Heart right ventricle (tissue), 16 donors: ENCODE results near the gene DLGAP1. TPM values are rescaled to one million over a fixed set of nuclear protein-coding genes. Genes with fewer than 3 reads are reported as not detected.

ENCODE experiments used
- ATAC-seq, 8 donors: fragments of 200-7000 bp; cut with Tn5 transposase; one replicate each; pipeline ENCODE4 v1.9.1; 2020; ENCODE audit warnings: mild to moderate bottlenecking in 8 of 8, moderate library complexity in 8 of 8, moderate number of reproducible peaks in 1 of 8
- DNase-seq, 2 donors: peaks; one replicate each; pipeline ENCODE4 v3.0.0-alpha.2; 2020
- H3K27ac ChIP-seq, 10 donors: fragments of 200-600 bp; sonication (generic) in 2 of 10; one replicate each; pipeline versions ENCODE4 v1.5.0 to v1.8.0; 2020 to 2022; ENCODE audit warnings: mild to moderate bottlenecking in 3 of 10
- H3K27me3 ChIP-seq, 7 donors: fragments of 200-600 bp; one replicate each; pipeline ENCODE4 v1.8.0; 2021 to 2022; ENCODE audit warnings: mild to moderate bottlenecking in 2 of 7
- H3K36me3 ChIP-seq, 9 donors: fragments of 200-600 bp; sonication (generic) in 1 of 9; one replicate each; pipeline versions ENCODE4 v1.5.0 to v1.8.0; 2020 to 2022; ENCODE audit warnings: mild to moderate bottlenecking in 2 of 9
- H3K4me1 ChIP-seq, 9 donors: fragments of 200-600 bp; sonication (generic) in 1 of 9; one replicate each; pipeline versions ENCODE4 v1.5.0 to v1.8.0; 2020 to 2022; ENCODE audit warnings: mild to moderate bottlenecking in 4 of 9
- H3K4me3 ChIP-seq, 10 donors: fragments of 200-600 bp; sonication (generic) in 2 of 10; one replicate each; pipeline versions ENCODE4 v1.5.0 to v1.8.0; 2020 to 2022; ENCODE audit warnings: mild to moderate bottlenecking in 7 of 10, moderate library complexity in 2 of 10
- H3K9me3 ChIP-seq, 11 donors: fragments of 200-600 bp in 10 of 11; sonication (generic) in 2 of 11; one replicate each; pipeline versions ENCODE4 v1.5.0 to v1.8.0; 2013 to 2022; ENCODE audit warnings: mild to moderate bottlenecking in 2 of 11, control low read depth in 1 of 11, moderate library complexity in 1 of 11
- CTCF ChIP-seq, 9 donors: fragments of 200-600 bp; sonication (generic) in 2 of 9; IDR thresholded peaks; one replicate each; pipeline versions ENCODE4 v1.5.0 to v1.8.0; 2021 to 2022; ENCODE audit warnings: antibody characterized with exemption in 9 of 9, mild to moderate bottlenecking in 5 of 9, moderate library complexity in 1 of 9
- WGBS, 2 donors: extraction: QIAGEN DNeasy Blood & Tissue Kit; methylation state at CpG; one replicate each; pipeline ENCODE4 v1.1.7; 2013; ENCODE audit warnings: inconsistent platforms in 1 of 2; 5-methylcytosine and 5-hydroxymethylcytosine counted together
- intact Hi-C, 10 donors: fragments of 100-400 bp; cut with DNase I; formaldehyde crosslinking; loops; one replicate each; pipeline versions ENCODE4 v1.11.1 to v1.14.2; 2022
- polyA plus RNA-seq, 2 donors: library from polyadenylated mRNA; stranded (reverse); fragments of 200-250 nt; gene quantifications; one replicate each; pipeline ENCODE4 v1.2.3, GENCODE V29; 2013
- total RNA-seq, 10 donors: library from RNA; stranded (reverse); fragmentation: NEBNext Ultra II Directional in 3 of 10; extraction: Animal tissue kit (Norgen Biotek cat#: 25700) in 3 of 10; gene quantifications; one replicate each; pipeline versions ENCODE4 v1.2.1 to v1.2.4, GENCODE V29; 2021 to 2023
- donor health status: Arrhythmogenic right ventricular cardiomyopathy.
- donor health status: ischemic (EF 13 %, LVEDD 7.1; RV severe dilation, severe dysfunction).
- donor health status: healthy with polysubstance abuse.
- donor health status: DM: no; HTN: yes; CAD: no.
- donor health status: DM: no; HTN: no; CAD: no.
- donor health status: ischemic (EF 25% LVEDD 6.9; RV normal size, moderate dysfunction).
- donor health status: ischemic (EF 25% LVEDD 5.7; RV mildly dilated, moderate dysfunction).
- donor health status: healthy.
- donor health status: DM: yes; HTN: yes; CAD: no.
- donor health status: Ischemic cardiomyopathy.
- donor health status: ischemic (EF 35%, LVEDD 5.7; RV mildly dilated, moderate dysfunction).
- donor health status: nonischemic (EF 11% LVEDD 7.7; RV severe dilation, severe dysfunction).
- donor health status: DM: yes; HTN: yes; CAD: no.
- donor health status: PGD.
- donor health status: ischemic (EF 29% LVEDD 5.4; RV normal size, mild dysfunction).
- donor health status: nonischemic (EF 23%, LVEDD 6.1; RV moderate dilation, normal function).

The DLGAP1 gene
- total and polyA plus RNA-seq, 12 donors = 0.07 to 7.2 (median 1.0) TPM; not detected in 2

- TF ChIP-seq CTCF (IDR thresholded peaks at IDR 0.05) = no peak
- DNase-seq = no peak
- H3K36me3 ChIP-seq = no peaks in the 10 kb centered on the region
- intact Hi-C loops = loop anchor here in 1 of 10 donors (10.0 kb wide), 1 partner anchor 58 kb away; no protein-coding TSS in a partner anchor
- H3K4me1 ChIP-seq = no peaks in the 10 kb centered on the region
- ATAC-seq = no peak
- no peaks in the 10 kb centered on the region for H3K27me3 ChIP-seq
- no peak overlapping the region for H3K4me3 ChIP-seq
- no peak overlapping the region for H3K27ac ChIP-seq
- WGBS, 2 donors = 66 to 79% methylated on average over 2 of the region's 2 CpGs
- no peaks in the 10 kb centered on the region for H3K9me3 ChIP-seq
These were observed 612.3 kb downstream of the DLGAP1 start for GRCh38 chr18:3842844-3843243.

GRCh38 chr18:3840766-3841165, 614.3 kb downstream of the DLGAP1 start:
- ATAC-seq = no peak
- no peaks in the 10 kb centered on the region for H3K4me1 ChIP-seq
- no peak overlapping the region for H3K4me3 ChIP-seq
- intact Hi-C loops = loop anchor here in 1 of 10 donors (10.0 kb wide), 1 partner anchor 56 kb away; no protein-coding TSS in a partner anchor
- DNase-seq = no peak
- no peaks in the 10 kb centered on the region for H3K36me3 ChIP-seq
- no peak for TF ChIP-seq CTCF (IDR thresholded peaks at IDR 0.05)
- 87 to 90% methylated on average over 3 of the region's 3 CpGs for WGBS, 2 donors
- H3K9me3 ChIP-seq = no peaks in the 10 kb centered on the region
- no peaks in the 10 kb centered on the region for H3K27me3 ChIP-seq
- no peak overlapping the region for H3K27ac ChIP-seq

- H3K36me3 ChIP-seq = no peaks in the 10 kb centered on the region
- DNase-seq (no peak), ATAC-seq (no peak)
- H3K9me3 ChIP-seq = no peaks in the 10 kb centered on the region
- TF ChIP-seq CTCF (IDR thresholded peaks at IDR 0.05) = no peak
- intact Hi-C loops = loop anchor here in 1 of 10 donors (10.0 kb wide), 1 partner anchor 145 kb away; no protein-coding TSS in a partner anchor
- H3K27ac ChIP-seq = no peak overlapping the region
- no peaks in the 10 kb centered on the region for H3K4me1 ChIP-seq
- 84 to 85% methylated on average over 2 of the region's 2 CpGs for WGBS, 2 donors
- H3K27me3 ChIP-seq = no peaks in the 10 kb centered on the region
- no peak overlapping the region for H3K4me3 ChIP-seq
These were observed 615.5 kb downstream of the DLGAP1 start for GRCh38 chr18:3839581-3839981.

- H3K27ac ChIP-seq = no peak overlapping the region
- intact Hi-C loops = loop anchor here in 1 of 10 donors (10.0 kb wide), 1 partner anchor 148 kb away; no protein-coding TSS in a partner anchor
- H3K4me3 ChIP-seq = no peak overlapping the region
- H3K9me3 ChIP-seq = no peaks in the 10 kb centered on the region
- ATAC-seq (no peak), DNase-seq (no peak)
- H3K27me3 ChIP-seq = no peaks in the 10 kb centered on the region
- H3K4me1 ChIP-seq = no peaks in the 10 kb centered on the region
- no peak for TF ChIP-seq CTCF (IDR thresholded peaks at IDR 0.05)
- 75 to 76% methylated on average over 12 of the region's 12 CpGs for WGBS, 2 donors
- no peaks in the 10 kb centered on the region for H3K36me3 ChIP-seq
These were observed 618.4 kb downstream of the DLGAP1 start for GRCh38 chr18:3836483-3837335.
